HFFc6 (cell line): ENCODE data around the gene DLG2. TPM values are rescaled to one million over a fixed set of nuclear protein-coding genes. Genes with fewer than 3 reads are reported as not detected.

Source experiments
- DNase-seq: peaks from one replicate; pipeline ENCODE4 v3.0.0-alpha.2; 2018
- H3K27ac Mint-ChIP-seq: 2 replicates; pipeline ENCODE4 v1.8.0; 2020; ENCODE audit warnings: mild to moderate bottlenecking, mixed read lengths
- H3K27me3 Mint-ChIP-seq: 2 replicates; pipeline ENCODE4 v1.8.0; 2021; ENCODE audit warnings: mild to moderate bottlenecking, moderate library complexity, mixed read lengths; ENCODE audit not compliant: insufficient read depth
- H3K36me3 Mint-ChIP-seq: 2 replicates; pipeline ENCODE4 v1.8.0; 2021; ENCODE audit warnings: low read depth, mixed read lengths
- H3K4me1 Mint-ChIP-seq: 2 replicates; pipeline ENCODE4 v1.8.0; 2020; ENCODE audit warnings: low read depth, mixed read lengths
- H3K4me3 Mint-ChIP-seq: 2 replicates; pipeline ENCODE4 v1.8.0; 2020; ENCODE audit warnings: mild to moderate bottlenecking, moderate library complexity, mixed read lengths
- H3K9me3 Mint-ChIP-seq: 2 replicates; pipeline ENCODE4 v1.8.0; 2020; ENCODE audit warnings: mild to moderate bottlenecking, mixed read lengths
- total RNA-seq, 6 experiments: library from RNA; stranded (reverse); fragmentation: NEBNext Ultra II Directional; extraction: Animal tissue kit (Norgen Biotek cat#: 25700); gene quantifications; 2 replicates in 1 of 6; 3 replicates in 5 of 6; pipeline ENCODE4 v1.2.3, GENCODE V29; 2021
- TF ChIP-seq, protein P1 (sequence below): fragments of 200-600 bp; sonication (generic); IDR thresholded peaks from 2 replicates; pipeline ENCODE4 v1.5.0; 2021; ENCODE audit warnings: antibody characterized with exemption, mild to moderate bottlenecking

The DLG2 gene
- total RNA-seq, 6 experiments from 2014 or later, result 0.39 to 1.00 (median 0.80) TPM; not detected in 1

DNA sequence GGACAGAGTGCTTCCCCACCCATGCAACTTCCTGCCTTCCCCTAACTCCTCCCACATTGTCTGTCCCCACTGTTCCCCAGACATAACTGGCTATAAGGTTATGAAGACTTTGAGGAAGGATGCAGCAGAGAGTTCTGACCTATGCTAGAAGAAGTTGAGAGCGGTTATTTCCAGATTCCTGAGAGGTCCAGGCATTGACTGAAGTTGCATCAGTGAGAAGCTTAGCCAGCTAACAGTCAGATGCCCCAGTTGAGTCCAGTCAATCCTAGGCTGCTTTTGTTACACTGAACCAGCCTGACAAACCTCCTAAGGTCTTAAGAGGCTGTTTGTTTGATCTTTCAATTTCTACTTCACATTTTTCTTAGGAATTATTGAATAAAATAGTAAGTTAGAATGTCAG, 1403.1 kb downstream of the DLG2 start:
- H3K27ac Mint-ChIP-seq, result no peak overlapping the region
- peaks cover 29% of the 10 kb centered on the region for H3K9me3 Mint-ChIP-seq
- H3K36me3 Mint-ChIP-seq, result no peaks in the 10 kb centered on the region
- H3K4me1 Mint-ChIP-seq, result no peaks in the 10 kb centered on the region
- TF ChIP-seq, protein P1, sequence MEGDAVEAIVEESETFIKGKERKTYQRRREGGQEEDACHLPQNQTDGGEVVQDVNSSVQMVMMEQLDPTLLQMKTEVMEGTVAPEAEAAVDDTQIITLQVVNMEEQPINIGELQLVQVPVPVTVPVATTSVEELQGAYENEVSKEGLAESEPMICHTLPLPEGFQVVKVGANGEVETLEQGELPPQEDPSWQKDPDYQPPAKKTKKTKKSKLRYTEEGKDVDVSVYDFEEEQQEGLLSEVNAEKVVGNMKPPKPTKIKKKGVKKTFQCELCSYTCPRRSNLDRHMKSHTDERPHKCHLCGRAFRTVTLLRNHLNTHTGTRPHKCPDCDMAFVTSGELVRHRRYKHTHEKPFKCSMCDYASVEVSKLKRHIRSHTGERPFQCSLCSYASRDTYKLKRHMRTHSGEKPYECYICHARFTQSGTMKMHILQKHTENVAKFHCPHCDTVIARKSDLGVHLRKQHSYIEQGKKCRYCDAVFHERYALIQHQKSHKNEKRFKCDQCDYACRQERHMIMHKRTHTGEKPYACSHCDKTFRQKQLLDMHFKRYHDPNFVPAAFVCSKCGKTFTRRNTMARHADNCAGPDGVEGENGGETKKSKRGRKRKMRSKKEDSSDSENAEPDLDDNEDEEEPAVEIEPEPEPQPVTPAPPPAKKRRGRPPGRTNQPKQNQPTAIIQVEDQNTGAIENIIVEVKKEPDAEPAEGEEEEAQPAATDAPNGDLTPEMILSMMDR, result no peak
- no peaks in the 10 kb centered on the region for H3K27me3 Mint-ChIP-seq
- DNase-seq, result no peak
- H3K4me3 Mint-ChIP-seq, result no peak overlapping the region

DNA sequence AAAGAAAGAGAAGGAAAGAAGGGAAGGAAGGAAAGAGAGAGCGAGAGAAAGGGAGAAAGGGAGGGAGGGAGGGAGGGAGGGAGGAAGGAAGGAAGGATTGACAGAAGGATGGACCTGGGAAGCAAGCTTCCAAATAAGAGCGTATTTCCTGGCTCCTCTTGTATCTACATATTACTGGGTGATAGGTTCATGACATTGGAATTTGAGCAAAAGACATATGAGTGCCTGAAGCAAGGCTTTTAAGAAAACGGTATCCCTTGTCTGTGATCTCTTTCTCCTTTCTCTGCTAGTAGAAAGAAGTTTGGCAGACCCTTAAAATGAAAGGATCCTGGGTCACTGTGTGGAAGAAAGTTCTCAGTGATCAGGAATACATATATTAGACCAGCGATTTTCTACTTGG, 1408.8 kb downstream of the DLG2 start:
- Mint-ChIP-seq H3K36me3 (no peaks in the 10 kb centered on the region), H3K9me3 (peaks cover 38% of the 10 kb centered on the region), H3K4me3 (no peak overlapping the region), H3K4me1 (no peaks in the 10 kb centered on the region), H3K27ac (no peak overlapping the region), H3K27me3 (no peaks in the 10 kb centered on the region)
- no peak for DNase-seq
- TF ChIP-seq, protein P1, result no peak

DNA sequence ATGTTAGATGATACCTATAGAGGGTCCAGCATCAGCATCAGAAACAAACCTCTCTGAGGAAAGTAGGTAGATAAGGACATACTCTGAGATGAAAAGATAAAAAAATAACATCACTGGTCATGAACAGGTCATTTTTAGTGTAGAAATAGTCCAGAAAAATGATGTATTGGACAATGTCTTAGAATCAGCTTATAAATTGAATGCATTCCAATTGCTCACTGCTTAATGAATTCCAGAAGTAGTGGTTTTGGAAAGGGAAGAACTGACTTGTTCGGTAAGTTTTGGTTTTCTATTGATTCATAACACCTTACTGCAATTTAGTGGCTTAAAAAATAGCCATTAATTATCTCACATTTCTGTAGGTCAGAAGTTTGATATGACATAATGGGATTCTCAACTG, 1411.5 kb downstream of the DLG2 start:
- Mint-ChIP-seq H3K27ac (no peak overlapping the region), H3K9me3 (peaks cover 28% of the 10 kb centered on the region)
- TF ChIP-seq, protein P1, result no peak

DNA sequence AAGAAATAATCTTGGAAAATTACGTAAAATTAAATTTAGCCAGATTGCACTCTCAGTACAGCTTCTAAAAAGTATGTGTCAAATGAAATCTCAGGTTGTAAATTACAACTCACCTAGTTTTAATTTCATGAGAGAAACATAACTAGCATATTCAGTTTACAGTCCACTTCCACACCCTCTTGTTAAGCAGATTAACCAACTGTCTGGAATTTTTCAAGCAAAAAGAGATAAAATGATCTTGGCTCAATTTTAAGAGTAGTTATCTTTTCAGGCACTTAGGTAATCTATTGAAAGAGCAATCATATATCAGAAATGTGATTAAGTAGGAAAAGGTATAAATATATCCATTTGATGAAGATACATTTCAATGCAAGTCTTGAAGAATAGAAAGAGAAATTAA, 1412.6 kb downstream of the DLG2 start:
- TF ChIP-seq, protein P1, result no peak
- H3K9me3 Mint-ChIP-seq, result peaks cover 20% of the 10 kb centered on the region
- no peaks in the 10 kb centered on the region for H3K4me1 Mint-ChIP-seq
- no peaks in the 10 kb centered on the region for H3K36me3 Mint-ChIP-seq
- DNase-seq, result no peak
- no peaks in the 10 kb centered on the region for H3K27me3 Mint-ChIP-seq
- no peak overlapping the region for H3K27ac Mint-ChIP-seq
- no peak overlapping the region for H3K4me3 Mint-ChIP-seq

More for the DNA sequence above, 1411.5 kb downstream of the DLG2 start:
- Mint-ChIP-seq H3K36me3 (no peaks in the 10 kb centered on the region), H3K4me1 (no peaks in the 10 kb centered on the region), H3K27me3 (no peaks in the 10 kb centered on the region), H3K4me3 (no peak overlapping the region)
- DNase-seq, result no peak

DNA sequence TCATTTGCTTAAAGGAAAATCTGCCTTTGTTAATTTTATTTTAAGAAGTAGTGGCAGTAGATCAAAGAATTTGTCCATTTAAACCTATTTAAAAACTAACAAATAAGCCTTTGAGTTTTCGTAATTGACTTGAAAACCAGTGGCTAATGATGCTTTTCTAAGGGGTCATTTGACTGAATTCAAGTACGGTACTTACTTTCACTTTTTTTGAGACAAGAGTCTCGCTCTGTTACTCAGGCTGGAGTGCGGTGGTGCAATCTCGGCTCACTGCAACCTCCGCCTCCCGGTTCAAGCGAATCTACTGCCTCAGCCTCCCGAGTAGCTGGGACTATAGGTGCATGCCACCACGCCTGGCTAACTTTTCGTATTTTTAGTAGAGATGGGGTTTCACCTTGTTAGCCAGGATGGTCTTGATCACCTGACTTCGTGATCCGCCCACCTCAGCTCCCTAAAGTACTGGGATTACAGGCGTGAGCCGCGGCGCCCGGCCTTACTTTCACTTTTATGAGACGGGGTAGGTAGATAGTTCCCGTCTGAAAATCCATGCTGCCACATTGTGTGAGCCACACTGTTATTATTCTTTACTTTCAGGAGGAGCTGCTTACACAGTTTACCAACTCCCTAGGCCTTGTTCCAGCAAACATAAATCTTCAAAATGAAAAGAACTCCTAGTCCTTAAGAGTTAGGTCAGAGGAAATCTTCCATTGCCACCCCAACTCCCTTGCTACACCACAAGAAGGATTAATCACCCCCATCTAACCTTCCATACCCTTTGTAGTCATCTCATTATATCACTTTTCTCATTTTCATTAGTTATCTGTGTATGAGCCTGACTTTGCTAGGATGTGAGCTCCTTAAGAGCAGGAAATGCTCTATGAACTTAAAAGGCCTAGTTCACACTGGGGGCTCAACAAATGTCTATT, 1414.4 kb downstream of the DLG2 start:
- no peaks in the 10 kb centered on the region for H3K36me3 Mint-ChIP-seq

More for the DNA sequence above, 1414.4 kb downstream of the DLG2 start:
- no peaks in the 10 kb centered on the region for H3K4me1 Mint-ChIP-seq
- peak overlapping the region; percentile 60; the same call in 1 of the 2 replicates for H3K4me3 Mint-ChIP-seq
- TF ChIP-seq, protein P1, result no peak
- peaks cover 19% of the 10 kb centered on the region for H3K9me3 Mint-ChIP-seq
- H3K27ac Mint-ChIP-seq, result no peak overlapping the region
- DNase-seq, result no peak
- H3K27me3 Mint-ChIP-seq, result no peaks in the 10 kb centered on the region
